ENCODE data around the gene GDPD3. TPM values are rescaled to one million over a fixed set of nuclear protein-coding genes. Genes with fewer than 3 reads are reported as not detected.

The GDPD3 gene
- total RNA-seq, 6 experiments from 2014 or later: 0.19 to 2.3 (median 2.3) TPM; not detected in 1

DNA sequence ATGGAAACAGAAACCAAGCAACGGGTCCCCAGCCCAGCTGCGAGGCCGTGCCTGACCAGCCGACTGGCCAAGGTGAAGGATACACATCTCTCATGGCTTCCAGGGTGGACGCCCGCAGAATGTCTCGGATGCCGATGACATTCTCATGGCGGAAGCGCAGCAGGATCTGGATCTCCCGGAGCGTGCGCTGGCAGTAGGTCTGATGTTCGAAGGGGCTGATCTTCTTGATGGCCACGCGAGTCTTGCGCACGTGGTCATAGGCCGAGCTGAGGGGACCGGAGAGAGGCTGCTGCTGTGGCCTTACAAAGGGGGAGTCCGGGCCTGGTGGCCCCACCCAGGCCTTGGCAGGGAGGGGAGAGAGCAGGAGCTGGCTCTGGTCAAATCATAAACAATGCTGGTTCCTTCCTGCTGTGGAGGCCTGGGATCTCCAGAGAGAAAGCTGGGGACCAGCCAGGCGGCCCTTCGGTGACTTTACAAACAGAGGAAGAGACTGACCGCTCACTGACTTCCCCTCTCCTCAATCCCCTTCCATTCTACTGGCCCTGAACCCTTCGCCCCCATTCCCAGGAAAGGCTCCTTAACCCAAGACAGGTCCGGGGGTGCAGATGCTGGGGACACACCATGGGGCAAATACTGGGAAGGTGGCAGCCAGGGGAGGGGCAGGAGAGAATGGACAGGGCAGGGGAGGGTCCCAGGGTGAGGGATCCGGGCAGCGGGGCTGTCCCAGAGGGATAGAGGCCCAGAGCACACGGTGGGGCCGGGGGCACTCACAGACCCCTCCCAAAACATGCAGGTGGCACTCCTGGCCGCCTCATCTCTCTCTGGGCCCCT, 8.6 kb upstream of the GDPD3 start:
- Histone ChIP-seq H3K4me1 (peaks cover 0 to 15% (median 0%) of the 10 kb centered on the region in 4 donors), H3K27ac (peak overlapping the region; percentile 72 to 91 (median 88)), H3K27me3 (no peaks in the 10 kb centered on the region), H3K9me3 (no peaks in the 10 kb centered on the region), H3K36me3 (peaks cover 0 to 23% (median 4%) of the 10 kb centered on the region in 4 donors), H3K4me3 (peak overlapping the region; percentile 67 to 77 (median 71))
- no peak for TF ChIP-seq POLR2A (IDR thresholded peaks at IDR 0.05)
- TF ChIP-seq, protein P1, sequence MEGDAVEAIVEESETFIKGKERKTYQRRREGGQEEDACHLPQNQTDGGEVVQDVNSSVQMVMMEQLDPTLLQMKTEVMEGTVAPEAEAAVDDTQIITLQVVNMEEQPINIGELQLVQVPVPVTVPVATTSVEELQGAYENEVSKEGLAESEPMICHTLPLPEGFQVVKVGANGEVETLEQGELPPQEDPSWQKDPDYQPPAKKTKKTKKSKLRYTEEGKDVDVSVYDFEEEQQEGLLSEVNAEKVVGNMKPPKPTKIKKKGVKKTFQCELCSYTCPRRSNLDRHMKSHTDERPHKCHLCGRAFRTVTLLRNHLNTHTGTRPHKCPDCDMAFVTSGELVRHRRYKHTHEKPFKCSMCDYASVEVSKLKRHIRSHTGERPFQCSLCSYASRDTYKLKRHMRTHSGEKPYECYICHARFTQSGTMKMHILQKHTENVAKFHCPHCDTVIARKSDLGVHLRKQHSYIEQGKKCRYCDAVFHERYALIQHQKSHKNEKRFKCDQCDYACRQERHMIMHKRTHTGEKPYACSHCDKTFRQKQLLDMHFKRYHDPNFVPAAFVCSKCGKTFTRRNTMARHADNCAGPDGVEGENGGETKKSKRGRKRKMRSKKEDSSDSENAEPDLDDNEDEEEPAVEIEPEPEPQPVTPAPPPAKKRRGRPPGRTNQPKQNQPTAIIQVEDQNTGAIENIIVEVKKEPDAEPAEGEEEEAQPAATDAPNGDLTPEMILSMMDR (IDR thresholded peaks at IDR 0.05): no peak
- WGBS (ENCODE audit: insufficient coverage, low coverage, low lambda C conversion rate, missing lambda C conversion rate): 30% methylated on average over 2 of the region's 31 CpGs
- DNase-seq (peak; percentile 55 to 64 (median 57)), ATAC-seq (peak; percentile 39 to 66 (median 44))
- intact Hi-C loops (cut with DNase I): no loop called here

DNA sequence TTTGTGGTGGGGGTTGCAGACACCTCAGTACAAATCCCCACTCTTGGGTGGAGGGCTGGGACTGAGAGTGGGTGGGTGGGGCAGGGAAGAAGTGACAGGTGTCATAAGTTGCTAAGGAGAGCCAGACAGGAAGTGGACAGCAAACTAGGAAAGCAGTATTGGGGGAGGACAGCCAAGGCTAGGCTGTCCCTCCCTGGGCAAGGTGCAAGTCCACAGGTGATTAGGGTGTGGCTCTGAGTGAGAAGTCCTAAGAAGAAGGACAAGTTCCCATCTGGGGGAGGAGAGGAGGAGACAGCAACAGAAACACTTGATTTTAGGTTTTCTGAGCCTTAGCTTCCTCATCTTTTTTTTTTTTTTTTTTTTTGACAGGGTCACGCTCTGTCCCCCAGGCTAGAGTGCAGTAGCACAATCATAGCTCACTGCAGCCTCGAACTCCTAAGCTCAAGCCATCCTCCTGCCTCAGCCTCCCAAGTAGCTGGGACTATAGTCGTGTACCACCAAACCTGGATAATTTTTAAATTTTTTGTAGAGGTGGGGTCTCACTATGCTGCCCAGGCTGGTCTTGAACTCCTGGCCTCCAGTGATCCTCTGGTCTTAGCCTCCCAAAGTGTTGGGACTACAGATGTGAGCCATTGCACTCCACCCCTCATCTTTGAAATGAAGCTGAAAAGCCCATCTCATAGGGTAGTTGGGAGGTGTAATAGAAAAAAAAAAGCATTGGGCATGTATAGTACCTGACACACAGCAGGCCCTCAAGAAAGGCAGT, 7.2 kb upstream of the GDPD3 start:
- Histone ChIP-seq H3K9me3 (no peaks in the 10 kb centered on the region), H3K27ac (no peak overlapping the region), H3K4me3 (no peak overlapping the region), H3K4me1 (peaks cover 0 to 15% (median 0%) of the 10 kb centered on the region in 4 donors), H3K36me3 (peaks cover 0 to 33% (median 4%) of the 10 kb centered on the region in 4 donors), H3K27me3 (no peaks in the 10 kb centered on the region)
- no peak for TF ChIP-seq POLR2A (IDR thresholded peaks at IDR 0.05)
- TF ChIP-seq, protein P1 (IDR thresholded peaks at IDR 0.05): no peak
- no peak for ATAC-seq
- 89% methylated on average over 3 of the region's 3 CpGs for WGBS (ENCODE audit: insufficient coverage, low coverage, low lambda C conversion rate, missing lambda C conversion rate)
- DNase-seq: no peak
- intact Hi-C loops (cut with DNase I): no loop called here

DNA sequence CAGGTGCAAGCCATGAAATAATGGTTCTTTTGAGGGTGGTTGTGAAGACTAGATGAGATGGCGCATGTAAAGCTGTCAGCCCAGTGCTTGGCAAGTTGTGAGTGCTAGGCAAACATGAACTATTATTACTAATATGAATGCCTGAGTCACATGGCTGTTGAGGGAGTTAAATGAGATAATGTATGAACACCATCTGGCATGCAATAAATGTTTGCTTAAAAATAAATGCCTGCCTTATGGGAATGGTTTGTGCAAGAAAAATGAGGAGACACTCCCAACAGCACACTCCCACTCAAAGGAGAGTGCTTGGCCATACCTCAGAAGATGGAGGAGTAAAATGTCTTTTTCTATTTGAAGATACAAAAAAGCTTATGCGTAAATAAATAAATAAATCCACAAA, 6.1 kb upstream of the GDPD3 start:
- no peaks in the 10 kb centered on the region for H3K27me3 ChIP-seq
- H3K27ac ChIP-seq: no peak overlapping the region
- no peaks in the 10 kb centered on the region for H3K9me3 ChIP-seq
- no peak overlapping the region for H3K4me3 ChIP-seq
- ATAC-seq (no peak), DNase-seq (no peak)
- no peak for TF ChIP-seq POLR2A (IDR thresholded peaks at IDR 0.05)
- TF ChIP-seq, protein P1 (IDR thresholded peaks at IDR 0.05): no peak
- peaks cover 0 to 36% (median 4%) of the 10 kb centered on the region in 4 donors for H3K36me3 ChIP-seq
- intact Hi-C loops (cut with DNase I): no loop called here
- WGBS (ENCODE audit: insufficient coverage, low coverage, low lambda C conversion rate, missing lambda C conversion rate): 96% methylated on average over 2 of the region's 2 CpGs
- peaks cover 0 to 14% (median 0%) of the 10 kb centered on the region in 4 donors for H3K4me1 ChIP-seq

DNA sequence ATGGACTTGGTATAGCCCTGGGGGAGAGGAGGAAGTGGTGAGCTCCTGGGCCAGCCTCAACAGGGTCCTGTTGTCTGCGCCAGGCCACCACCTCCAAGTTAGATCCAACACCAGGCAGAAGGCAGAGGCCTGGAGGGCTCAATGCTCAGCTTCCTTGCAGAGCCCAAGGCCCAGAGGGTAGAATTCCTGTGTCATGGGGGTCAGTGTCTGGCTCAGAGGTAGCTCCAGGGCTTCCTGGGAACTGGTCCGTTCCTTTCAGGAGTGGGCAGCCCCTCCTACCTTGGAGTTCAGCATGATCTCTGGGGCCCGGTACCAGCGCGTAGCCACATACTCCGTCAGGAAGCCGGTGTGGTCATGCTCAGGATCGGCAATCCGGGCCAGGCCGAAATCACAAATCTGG, 4.4 kb upstream of the GDPD3 start:
- no peak for DNase-seq
- no peak for ATAC-seq
- Histone ChIP-seq H3K4me1 (peaks cover 0 to 4% (median 0%) of the 10 kb centered on the region in 4 donors), H3K4me3 (no peak overlapping the region), H3K27ac (no peak overlapping the region), H3K9me3 (no peaks in the 10 kb centered on the region), H3K27me3 (no peaks in the 10 kb centered on the region), H3K36me3 (peaks cover 0 to 36% (median 4%) of the 10 kb centered on the region in 4 donors)
- intact Hi-C loops (cut with DNase I): no loop called here
- whole genome bisulfite sequencing (ENCODE audit: insufficient coverage, low coverage, low lambda C conversion rate, missing lambda C conversion rate): no CpG with 5 or more reads among the region's 10 CpGs
- TF ChIP-seq, protein P1 (IDR thresholded peaks at IDR 0.05): no peak
- TF ChIP-seq POLR2A (IDR thresholded peaks at IDR 0.05): no peak
